ENCODE data around the gene MAN2C1.
"Not testable (repeated sequence)": the region's sequence is repeated elsewhere in the genome, so short reads cannot be mapped to it uniquely, and the experiment has no call there.

MAN2C1 gene

GRCh38 chr15:75360856-75361255 is 7.6 kb downstream of the MAN2C1 start:
- no peak for DNase-seq

GRCh38 chr15:75360391-75360790 is 8.0 kb downstream of the MAN2C1 start:
- DNase-seq, result no peak

GRCh38 chr15:75359537-75360250 is 8.7 kb downstream of the MAN2C1 start:
- DNase-seq, result no peak

GRCh38 chr15:75358771-75359536 is 9.5 kb downstream of the MAN2C1 start:
- DNase-seq, result no peak

- no peak for DNase-seq
Measured at GRCh38 chr15:75357976-75358673, 10.3 kb downstream of the MAN2C1 start.

GRCh38 chr15:75356517-75356916 is 11.9 kb downstream of the MAN2C1 start:
- DNase-seq, result no peak

GRCh38 chr15:75356006-75356405 is 12.4 kb downstream of the MAN2C1 start:
- no peak for DNase-seq

- DNase-seq, result no peak
Measured at GRCh38 chr15:75355369-75355768, 13.0 kb downstream of the MAN2C1 start.

- DNase-seq, result no peak
Measured at GRCh38 chr15:75354454-75354853, 14.0 kb downstream of the MAN2C1 start.

- DNase-seq, result no peak
Measured at GRCh38 chr15:75353604-75354003, 14.8 kb downstream of the MAN2C1 start.

- DNase-seq, result no peak
Measured at GRCh38 chr15:75352186-75353080, 16.0 kb downstream of the MAN2C1 start.

GRCh38 chr15:75350601-75351361 is 17.6 kb downstream of the MAN2C1 start:
- DNase-seq, result no peak

- DNase-seq, result no peak
Measured at GRCh38 chr15:75349851-75350588, 18.4 kb downstream of the MAN2C1 start.

GRCh38 chr15:75349351-75349669 is 19.1 kb downstream of the MAN2C1 start:
- not testable (repeated sequence) for DNase-seq

GRCh38 chr15:75348562-75349350 is 19.7 kb downstream of the MAN2C1 start:
- DNase-seq, result no peak

- no peak for DNase-seq
Measured at GRCh38 chr15:75348034-75348561, 20.3 kb downstream of the MAN2C1 start.

GRCh38 chr15:75347222-75348033 is 21.0 kb downstream of the MAN2C1 start:
- DNase-seq, result no peak

- DNase-seq, result no peak
Measured at GRCh38 chr15:75346796-75347221, 21.6 kb downstream of the MAN2C1 start, which contains the start of gene NEIL1. NEIL1 (plus strand) TSS chr15:75347039; CDS start chr15:75348906, 1,867 bp downstream.

- DNase-seq, result not testable (repeated sequence)
Measured at GRCh38 chr15:75343953-75344352, 24.5 kb downstream of the MAN2C1 start.
